Endothelial cell of umbilical vein (primary cell): ENCODE data around the gene RAB11FIP3. TPM values are rescaled to one million over a fixed set of nuclear protein-coding genes. Genes with fewer than 3 reads are reported as not detected.

ENCODE experiments used
- BruUV-seq: library from RNA; stranded (reverse); fragments of 400-500 nt; replicated peaks from 2 replicates; lab custom pipeline; 2021; lab: Mats Ljungman, UMichigan
- CTCF ChIA-PET: fragments of 300-600, 350-600 bp; sonication (Branson Sonifier 250); formaldehyde crosslinking; loops from one replicate; lab custom pipeline; 2021; ENCODE audit warnings: antibody characterized with exemption, inconsistent platforms; lab: Charles Lee
- POLR2A ChIA-PET: fragments of 300-600, 350-600 bp; sonication (Branson Sonifier 250); formaldehyde crosslinking; loops from one replicate; lab custom pipeline; 2021; ENCODE audit warnings: antibody characterized with exemption, inconsistent platforms; lab: Charles Lee
- DNase-seq: peaks from one replicate; pipeline ENCODE4 v3.0.0-alpha.2; 2011; ENCODE audit warnings: low read depth, low spot score
- FAIRE-seq: peaks from 2 replicates; lab custom pipeline; 2011; peaks lifted over from hg19 to GRCh38; lab: Jason Lieb, UNC
- H2AFZ ChIP-seq: 2 replicates; pipeline ENCODE4 v1.6.0; 2012; ENCODE audit warnings: low read depth, low read length, control low read depth, inconsistent platforms
- H3K27ac ChIP-seq: 2 replicates; pipeline ENCODE4 v1.5.1; 2011; ENCODE audit warnings: low read depth, mild to moderate bottlenecking, control low read depth, low read length, moderate library complexity; ENCODE audit not compliant: insufficient read depth
- H3K27me3 ChIP-seq, 2 experiments: 2 replicates each; pipeline versions ENCODE4 v1.6.0 to v1.6.1; 2011; ENCODE audit warnings: low read length in 2 of 2, mixed read lengths in 1 of 2; ENCODE audit not compliant: control insufficient read depth in 2 of 2, insufficient read depth in 2 of 2
- H3K36me3 ChIP-seq, 2 experiments: 2 replicates in 1 of 2; 3 replicates in 1 of 2; pipeline ENCODE4 v1.5.1; 2011; ENCODE audit warnings: low read length in 2 of 2, mild to moderate bottlenecking in 1 of 2, moderate library complexity in 1 of 2; ENCODE audit not compliant: control insufficient read depth in 2 of 2, insufficient read depth in 2 of 2; ENCODE audit errors: extremely low read depth in 1 of 2
- H3K4me1 ChIP-seq: 3 replicates; pipeline ENCODE4 v1.5.1; 2011; ENCODE audit warnings: mild to moderate bottlenecking, low read length; ENCODE audit not compliant: control insufficient read depth, insufficient read depth; ENCODE audit errors: extremely low read depth
- H3K4me2 ChIP-seq: 2 replicates; pipeline ENCODE4 v1.6.1; 2011; ENCODE audit warnings: low read length, control low read depth, mixed read lengths; ENCODE audit not compliant: insufficient read depth
- H3K4me3 ChIP-seq, 3 experiments: fragments of 200-600 bp in 1 of 3; sonication (generic), shearing (Covaris generic) in 1 of 3; replicated peaks in 1 of 3; 2 replicates each; pipeline ENCODE4 v1.5.1; 2011 to 2016; ENCODE audit warnings: control low read depth in 3 of 3, low read length in 3 of 3, mild to moderate bottlenecking in 2 of 3, inconsistent platforms in 1 of 3, low read depth in 1 of 3, moderate library complexity in 1 of 3; ENCODE audit not compliant: insufficient read depth in 1 of 3
- H3K79me2 ChIP-seq: 2 replicates; pipeline ENCODE4 v1.6.0; 2012; ENCODE audit warnings: low read length, inconsistent platforms; ENCODE audit not compliant: control insufficient read depth, insufficient read depth
- H3K9ac ChIP-seq: replicated peaks from 2 replicates; pipeline ENCODE3; 2011; ENCODE audit warnings: low read length, control low read depth; ENCODE audit not compliant: insufficient read depth; ENCODE audit errors: extremely low read depth
- H3K9me1 ChIP-seq: replicated peaks from 3 replicates; pipeline ENCODE4 v1.6.0; 2011; ENCODE audit warnings: mild to moderate bottlenecking, low read length; ENCODE audit not compliant: control insufficient read depth, insufficient read depth; ENCODE audit errors: extremely low read depth
- H3K9me3 ChIP-seq: replicated peaks from 2 replicates; pipeline ENCODE4 v1.5.1; 2012; ENCODE audit warnings: low read length, inconsistent platforms; ENCODE audit not compliant: control insufficient read depth, insufficient read depth
- H4K20me1 ChIP-seq: replicated peaks from 2 replicates; pipeline ENCODE3; 2011; ENCODE audit warnings: mild to moderate bottlenecking, low read length; ENCODE audit not compliant: control insufficient read depth, insufficient read depth; ENCODE audit errors: extremely low read depth
- EZH2 ChIP-seq: IDR thresholded peaks from 2 replicates; pipeline ENCODE4 v1.6.1; 2012; ENCODE audit warnings: borderline replicate concordance, low read depth, mild to moderate bottlenecking, moderate library complexity, low read length, inconsistent platforms; ENCODE audit not compliant: severe bottlenecking
- FOS ChIP-seq: IDR thresholded peaks from 2 replicates; pipeline ENCODE4 v1.6.1; 2011; ENCODE audit warnings: mild to moderate bottlenecking, low read length, moderate library complexity, borderline replicate concordance; ENCODE audit not compliant: insufficient read depth
- GATA2 ChIP-seq: IDR thresholded peaks from 2 replicates; pipeline ENCODE4 v1.7.0; 2011; ENCODE audit warnings: low read depth, mild to moderate bottlenecking, moderate library complexity, mixed read lengths, low read length; ENCODE audit not compliant: insufficient read length, insufficient read depth
- JUN ChIP-seq: IDR thresholded peaks from 2 replicates; pipeline ENCODE4 v1.6.1; 2011; ENCODE audit warnings: borderline replicate concordance, low read depth; ENCODE audit not compliant: insufficient read length, insufficient read depth
- MYC ChIP-seq: IDR thresholded peaks from one replicate; pipeline ENCODE4 v1.6.1; 2011; ENCODE audit warnings: mild to moderate bottlenecking, low read depth, low read length
- POLR2A ChIP-seq: IDR thresholded peaks from 2 replicates; pipeline ENCODE4 v1.6.1; 2012; ENCODE audit warnings: low read depth, mild to moderate bottlenecking, control low read depth, low read length
- POLR2AphosphoS5 ChIP-seq: IDR thresholded peaks from 2 replicates; pipeline ENCODE4 v1.6.1; 2012; ENCODE audit warnings: low read depth, mild to moderate bottlenecking, control low read depth, low read length, moderate library complexity; ENCODE audit not compliant: insufficient read depth
- dilution Hi-C: fragments of 300-500 bp; cut with MboI; formaldehyde crosslinking; loops from one replicate; pipeline ENCODE4 v1.15.0; 2019; ENCODE audit warnings: low sequenced_read_pairs; ENCODE audit not compliant: extremely low pct_ligation_motif_present
- intact Hi-C: fragments of 100-400 bp; cut with micrococcal nuclease; formaldehyde crosslinking; loops from one replicate; pipeline ENCODE4 v1.10.0; 2022
- polyA plus RNA-seq, 4 experiments: library from polyadenylated mRNA; depleted of rRNA in 3 of 4; stranded (reverse) in 3 of 4; unstranded in 1 of 4; fragments of >200 nt; gene quantifications; 2 replicates each; pipeline versions ENCODE4 v1.2.1 to v1.2.3, GENCODE V29; 2011 to 2012; ENCODE audit warnings: missing spikeins in 1 of 4
- total RNA-seq: library from RNA; stranded (reverse); gene quantifications from 2 replicates; pipeline ENCODE4 v1.2.3, GENCODE V29; 2021
- TF ChIP-seq, protein P1 (sequence below), 2 donors: IDR thresholded peaks; 1 replicate in 1 of 2; 2 replicates in 1 of 2; pipeline ENCODE4 v1.5.1; 2011; ENCODE audit warnings: low read length in 2 of 2, mild to moderate bottlenecking in 2 of 2, moderate library complexity in 2 of 2, control low read depth in 1 of 2, inconsistent platforms in 1 of 2, low read depth in 1 of 2; ENCODE audit not compliant: insufficient read depth in 1 of 2; ENCODE audit errors: extremely low read depth in 1 of 2
- TF ChIP-seq, protein P2 (sequence below): IDR thresholded peaks from 2 replicates; pipeline ENCODE4 v1.6.1; 2011; ENCODE audit not compliant: insufficient read depth, insufficient read length

Gene RAB11FIP3
- total and polyA plus RNA-seq, 2 donors (not counting 3 experiments of a cell fraction or from before 2014, with no cell fraction given) = 20.5 to 75.9 TPM

DNA sequence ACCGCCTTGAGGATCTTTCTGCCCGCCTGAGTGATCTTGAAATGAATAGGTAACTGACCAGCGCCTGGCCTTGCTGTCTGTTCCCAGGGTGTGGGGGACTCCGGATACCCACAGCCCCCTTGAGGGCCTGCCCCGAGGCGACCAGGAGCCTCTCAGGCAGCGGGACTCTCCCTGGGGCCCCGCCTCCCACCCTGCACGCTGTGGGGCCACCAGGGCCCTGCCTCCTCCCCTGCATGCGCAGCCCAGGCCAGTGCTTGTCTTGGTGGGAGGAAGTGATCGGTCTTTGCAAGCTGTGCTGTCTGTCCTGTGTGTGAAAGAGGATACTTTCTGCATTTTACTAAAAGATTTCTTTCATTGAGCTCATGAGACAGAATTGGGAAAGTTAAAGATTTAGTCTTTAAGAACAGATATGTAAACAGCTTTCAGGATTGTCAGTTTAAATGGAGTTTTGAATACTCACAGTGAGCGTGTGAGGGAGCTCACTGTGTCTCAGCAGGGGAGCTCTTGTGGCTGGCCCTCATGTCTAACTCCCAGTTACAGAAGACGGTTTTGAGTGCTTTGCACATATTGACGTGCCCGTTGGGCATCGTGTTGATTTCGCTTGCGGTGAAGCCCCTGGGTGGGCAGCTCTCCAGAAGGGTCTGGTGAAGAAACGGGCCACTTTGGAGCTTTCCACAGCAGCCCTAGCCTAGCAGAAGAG lies 65.9 kb downstream of the RAB11FIP3 start:
- dilution Hi-C loops (no loop called here), intact Hi-C loops (no loop called here)
- Histone ChIP-seq H3K36me3 (peaks cover 5 to 22% of the 10 kb centered on the region in 2 experiments), H3K9me3 (no peaks in the 10 kb centered on the region), H3K4me2 (no peak overlapping the region), H3K4me1 (no peaks in the 10 kb centered on the region), H3K9ac (no peak overlapping the region), H3K9me1 (no peaks in the 10 kb centered on the region), H3K4me3 (no peak overlapping the region), H4K20me1 (no peaks in the 10 kb centered on the region), H2AFZ (no peak overlapping the region), H3K27ac (no peak overlapping the region), H3K27me3 (no peaks in the 10 kb centered on the region), H3K79me2 (no peaks in the 10 kb centered on the region)
- ChIA-PET CTCF (no interaction called here), POLR2A (interaction anchor here (0.6 kb wide), 1 partner anchor 162 kb away, joined by 3 read pairs; no protein-coding TSS in a partner anchor)
- FAIRE-seq (no peak), DNase-seq (no peak)
- no TSS peak for BruUV-seq
- TF ChIP-seq JUN = no peak
- no peak for TF ChIP-seq GATA2
- no peak for TF ChIP-seq POLR2AphosphoS5
- no peak for TF ChIP-seq MYC
- TF ChIP-seq, protein P1, sequence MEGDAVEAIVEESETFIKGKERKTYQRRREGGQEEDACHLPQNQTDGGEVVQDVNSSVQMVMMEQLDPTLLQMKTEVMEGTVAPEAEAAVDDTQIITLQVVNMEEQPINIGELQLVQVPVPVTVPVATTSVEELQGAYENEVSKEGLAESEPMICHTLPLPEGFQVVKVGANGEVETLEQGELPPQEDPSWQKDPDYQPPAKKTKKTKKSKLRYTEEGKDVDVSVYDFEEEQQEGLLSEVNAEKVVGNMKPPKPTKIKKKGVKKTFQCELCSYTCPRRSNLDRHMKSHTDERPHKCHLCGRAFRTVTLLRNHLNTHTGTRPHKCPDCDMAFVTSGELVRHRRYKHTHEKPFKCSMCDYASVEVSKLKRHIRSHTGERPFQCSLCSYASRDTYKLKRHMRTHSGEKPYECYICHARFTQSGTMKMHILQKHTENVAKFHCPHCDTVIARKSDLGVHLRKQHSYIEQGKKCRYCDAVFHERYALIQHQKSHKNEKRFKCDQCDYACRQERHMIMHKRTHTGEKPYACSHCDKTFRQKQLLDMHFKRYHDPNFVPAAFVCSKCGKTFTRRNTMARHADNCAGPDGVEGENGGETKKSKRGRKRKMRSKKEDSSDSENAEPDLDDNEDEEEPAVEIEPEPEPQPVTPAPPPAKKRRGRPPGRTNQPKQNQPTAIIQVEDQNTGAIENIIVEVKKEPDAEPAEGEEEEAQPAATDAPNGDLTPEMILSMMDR (IDR thresholded peaks at IDR 0.05; ENCODE audit: extremely low read depth in 1 of 2, insufficient read depth in 1 of 2, low read depth in 1 of 2, low read length in 2 of 2) = no peak
- TF ChIP-seq EZH2 = no peak
- TF ChIP-seq, protein P2, sequence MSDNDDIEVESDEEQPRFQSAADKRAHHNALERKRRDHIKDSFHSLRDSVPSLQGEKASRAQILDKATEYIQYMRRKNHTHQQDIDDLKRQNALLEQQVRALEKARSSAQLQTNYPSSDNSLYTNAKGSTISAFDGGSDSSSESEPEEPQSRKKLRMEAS = no peak
- TF ChIP-seq POLR2A = no peak
- no peak for TF ChIP-seq FOS
